Astrocyte of the spinal cord (primary cell): ENCODE measurements around the gene SIL1.

ENCODE experiments used
- DNase-seq: peaks from one replicate; pipeline ENCODE4 v3.0.0; 2011; ENCODE audit warnings: low read depth, low spot score
- H3K4me3 ChIP-seq: 2 replicates; pipeline ENCODE4 v1.5.1; 2011; ENCODE audit warnings: low read depth, mild to moderate bottlenecking, low read length, moderate library complexity
- CTCF ChIP-seq: IDR thresholded peaks from 2 replicates; pipeline ENCODE4 v1.5.1; 2012; ENCODE audit warnings: low read depth, mild to moderate bottlenecking, low read length, inconsistent platforms
- in situ Hi-C: cut with HindIII; loops from 2 replicates; pipeline ENCODE4 v1.10.0; 2017; ENCODE audit warnings: low sequenced_read_pairs

SIL1 gene

GRCh38 chr5:138949223-138949574 lies 249.0 kb downstream of the SIL1 start:
- TF ChIP-seq CTCF: no peak
- in situ Hi-C loops: no loop called here
- no peak for DNase-seq

GRCh38 chr5:138948471-138949222 lies 249.5 kb downstream of the SIL1 start:
- TF ChIP-seq CTCF: no peak
- in situ Hi-C loops: no loop called here
- no peak for DNase-seq
- H3K4me3 ChIP-seq: no peak overlapping the region

More at GRCh38 chr5:138949223-138949574, 249.0 kb downstream of the SIL1 start:
- no peak overlapping the region for H3K4me3 ChIP-seq

GRCh38 chr5:138947780-138948179 lies 250.4 kb downstream of the SIL1 start:
- in situ Hi-C loops: no loop called here
- DNase-seq: no peak
- no peak for TF ChIP-seq CTCF
- H3K4me3 ChIP-seq: no peak overlapping the region

GRCh38 chr5:138946831-138947560 lies 251.2 kb downstream of the SIL1 start:
- in situ Hi-C loops: no loop called here
- no peak overlapping the region for H3K4me3 ChIP-seq
- DNase-seq: no peak
- TF ChIP-seq CTCF: no peak

GRCh38 chr5:138946241-138946623 lies 251.9 kb downstream of the SIL1 start:
- in situ Hi-C loops: no loop called here
- H3K4me3 ChIP-seq: no peak overlapping the region
- TF ChIP-seq CTCF: no peak
- DNase-seq: no peak

- DNase-seq: no peak
- in situ Hi-C loops: no loop called here
- peak; percentile 30 for TF ChIP-seq CTCF
- no peak overlapping the region for H3K4me3 ChIP-seq
These were observed 252.5 kb downstream of the SIL1 start for GRCh38 chr5:138945421-138946240.
